ENCODE data around the gene RUNX1. TPM values are rescaled to one million over a fixed set of nuclear protein-coding genes. Genes with fewer than 3 reads are reported as not detected.
"Not testable (repeated sequence)": the region's sequence is repeated elsewhere in the genome, so short reads cannot be mapped to it uniquely, and the experiment has no call there.

RUNX1 gene
- total RNA-seq, 4 donors from 2014 or later, result 3.9 to 14.5 (median 5.8) TPM

- peaks cover 17% of the 10 kb centered on the region for H3K27me3 ChIP-seq
- H3K27ac ChIP-seq, result no peak overlapping the region
- no peak for ATAC-seq
- WGBS, 2 donors (ENCODE audit: low coverage in 1 of 2), result 70 to 88% methylated on average over 1 of the region's 1 CpG
- H3K36me3 ChIP-seq, result no peaks in the 10 kb centered on the region
- no peaks in the 10 kb centered on the region for H3K4me1 ChIP-seq
- TF ChIP-seq CTCF (IDR thresholded peaks at IDR 0.05) (no peak), EP300 (IDR thresholded peaks at IDR 0.05) (no peak), POLR2A (IDR thresholded peaks at IDR 0.05) (no peak), POLR2AphosphoS5 (IDR thresholded peaks at IDR 0.05) (no peak)
- H3K9me3 ChIP-seq, result peaks cover 0 to 5% (median 0%) of the 10 kb centered on the region in 3 donors
- H3K4me3 ChIP-seq, result no peak overlapping the region
Observed at GRCh38 chr21:34959607-34960006, 89.5 kb downstream of the RUNX1 start.

GRCh38 chr21:34958040-34958439 is 91.1 kb downstream of the RUNX1 start:
- Histone ChIP-seq H3K4me1 (no peaks in the 10 kb centered on the region), H3K36me3 (no peaks in the 10 kb centered on the region), H3K27me3 (peaks cover 11% of the 10 kb centered on the region), H3K4me3 (no peak overlapping the region), H3K9me3 (peaks cover 0 to 7% (median 0%) of the 10 kb centered on the region in 3 donors), H3K27ac (no peak overlapping the region)
- WGBS, 2 donors (ENCODE audit: low coverage in 1 of 2), result 50% methylated on average over 1 of the region's 4 CpGs; no CpG with 5 or more reads in 1 of the 2 donors
- ATAC-seq, result no peak
- no peak for TF ChIP-seq EP300 (IDR thresholded peaks at IDR 0.05)
- TF ChIP-seq CTCF (IDR thresholded peaks at IDR 0.05), result no peak
- no peak for TF ChIP-seq POLR2AphosphoS5 (IDR thresholded peaks at IDR 0.05)
- TF ChIP-seq POLR2A (IDR thresholded peaks at IDR 0.05), result no peak

- no peaks in the 10 kb centered on the region for H3K4me1 ChIP-seq
- H3K27me3 ChIP-seq, result peaks cover 6% of the 10 kb centered on the region
- H3K4me3 ChIP-seq, result no peak overlapping the region
- 84% methylated on average over 5 to 9 of the region's 11 CpGs for WGBS, 2 donors (ENCODE audit: low coverage in 1 of 2)
- no peak for TF ChIP-seq EP300 (IDR thresholded peaks at IDR 0.05)
- TF ChIP-seq POLR2A (IDR thresholded peaks at IDR 0.05), result no peak
- TF ChIP-seq CTCF (IDR thresholded peaks at IDR 0.05), result no peak
- no peak for TF ChIP-seq POLR2AphosphoS5 (IDR thresholded peaks at IDR 0.05)
- H3K9me3 ChIP-seq, result peaks cover 0 to 7% (median 0%) of the 10 kb centered on the region in 3 donors
- H3K36me3 ChIP-seq, result no peaks in the 10 kb centered on the region
- ATAC-seq, result no peak
- H3K27ac ChIP-seq, result no peak overlapping the region
Observed at GRCh38 chr21:34956416-34957316, 92.4 kb downstream of the RUNX1 start.

- H3K27me3 ChIP-seq, result peaks cover 20% of the 10 kb centered on the region
- no peak overlapping the region for H3K4me3 ChIP-seq
- H3K4me1 ChIP-seq, result no peaks in the 10 kb centered on the region
- H3K36me3 ChIP-seq, result no peaks in the 10 kb centered on the region
- H3K9me3 ChIP-seq, result peaks cover 0 to 7% (median 0%) of the 10 kb centered on the region in 3 donors
- TF ChIP-seq POLR2AphosphoS5 (IDR thresholded peaks at IDR 0.05) (no peak), POLR2A (IDR thresholded peaks at IDR 0.05) (no peak)
- no peak for ATAC-seq
- no peak overlapping the region for H3K27ac ChIP-seq
Observed at GRCh38 chr21:34953950-34954349, 95.2 kb downstream of the RUNX1 start.

GRCh38 chr21:34952701-34953100 is 96.4 kb downstream of the RUNX1 start:
- 82 to 100% methylated on average over 1 of the region's 1 CpG for WGBS, 2 donors (ENCODE audit: low coverage in 1 of 2)
- Histone ChIP-seq H3K36me3 (no peaks in the 10 kb centered on the region), H3K4me3 (no peak overlapping the region), H3K27me3 (peaks cover 23% of the 10 kb centered on the region), H3K4me1 (no peaks in the 10 kb centered on the region), H3K27ac (no peak overlapping the region), H3K9me3 (peaks cover 0 to 7% (median 0%) of the 10 kb centered on the region in 3 donors)
- no peak for TF ChIP-seq CTCF (IDR thresholded peaks at IDR 0.05)
- TF ChIP-seq EP300 (IDR thresholded peaks at IDR 0.05), result no peak
- no peak for TF ChIP-seq POLR2AphosphoS5 (IDR thresholded peaks at IDR 0.05)
- TF ChIP-seq POLR2A (IDR thresholded peaks at IDR 0.05), result no peak
- no peak for ATAC-seq

- 79 to 81% methylated on average over 2 to 4 of the region's 4 CpGs for WGBS, 2 donors (ENCODE audit: low coverage in 1 of 2)
Observed at GRCh38 chr21:34951868-34952267, 97.2 kb downstream of the RUNX1 start.

More at GRCh38 chr21:34951868-34952267, 97.2 kb downstream of the RUNX1 start:
- ATAC-seq, H3K27ac ChIP-seq, H3K4me3 ChIP-seq, H3K9me3 ChIP-seq, H3K36me3 ChIP-seq, H3K4me1 ChIP-seq: not testable (repeated sequence)
- peaks cover 23% of the 10 kb centered on the region for H3K27me3 ChIP-seq
